Measurements from ENCODE around the gene CEP112.

CEP112 gene

DNA sequence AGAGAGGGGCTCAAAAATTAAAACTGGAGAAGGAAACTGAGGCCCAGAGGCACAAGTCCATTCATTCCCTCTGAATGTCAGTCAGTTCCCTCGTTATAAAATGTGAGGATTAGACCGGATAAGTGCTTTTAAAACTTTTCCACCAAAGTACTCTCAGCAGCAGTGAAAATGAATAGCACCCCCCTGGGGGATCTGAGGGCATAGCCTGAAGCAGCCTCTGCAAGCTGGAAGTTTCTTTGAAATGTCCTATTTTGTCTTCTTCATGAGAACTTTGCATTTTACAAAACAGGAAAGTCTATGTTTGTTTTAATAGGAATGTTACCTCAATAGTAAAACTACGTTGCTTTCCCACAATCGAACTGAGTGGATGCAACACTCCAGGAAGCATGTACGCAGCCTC, 273.0 kb downstream of the CEP112 start:
- no peak for DNase-seq

- no peak for DNase-seq
These were observed 273.4 kb downstream of the CEP112 start for GRCh38 chr17:65918500-65918899.

GRCh38 chr17:65917560-65917959, 274.4 kb downstream of the CEP112 start:
- DNase-seq: no peak

DNA sequence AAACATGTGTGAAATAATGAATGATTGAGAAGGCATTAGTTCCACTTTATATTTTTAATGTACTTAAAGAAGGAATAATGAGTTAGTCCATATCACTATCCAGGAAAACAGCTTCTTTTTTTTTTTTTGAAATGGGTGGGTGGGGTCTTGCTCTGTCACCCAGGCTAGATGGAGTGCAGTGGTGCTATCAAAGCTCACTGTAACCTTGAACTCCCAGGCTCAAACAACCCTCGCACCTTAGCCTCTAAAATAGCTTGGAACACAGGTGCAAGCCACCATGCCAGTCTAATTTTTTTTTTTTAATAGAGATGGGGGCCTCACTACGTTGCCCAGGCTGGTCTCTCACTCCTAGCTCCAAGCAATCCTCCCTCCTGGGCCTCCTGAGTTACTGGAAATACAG, 275.5 kb downstream of the CEP112 start:
- no peak for DNase-seq

GRCh38 chr17:65914784-65915342, 277.1 kb downstream of the CEP112 start:
- DNase-seq: no peak

- DNase-seq: no peak
These were observed 278.5 kb downstream of the CEP112 start for GRCh38 chr17:65913326-65913850.

- no peak for DNase-seq
These were observed 281.1 kb downstream of the CEP112 start for GRCh38 chr17:65910836-65911235.

GRCh38 chr17:65902831-65903522, 289.0 kb downstream of the CEP112 start:
- no peak for DNase-seq

- DNase-seq: no peak
These were observed 289.8 kb downstream of the CEP112 start for GRCh38 chr17:65902155-65902554.

DNA sequence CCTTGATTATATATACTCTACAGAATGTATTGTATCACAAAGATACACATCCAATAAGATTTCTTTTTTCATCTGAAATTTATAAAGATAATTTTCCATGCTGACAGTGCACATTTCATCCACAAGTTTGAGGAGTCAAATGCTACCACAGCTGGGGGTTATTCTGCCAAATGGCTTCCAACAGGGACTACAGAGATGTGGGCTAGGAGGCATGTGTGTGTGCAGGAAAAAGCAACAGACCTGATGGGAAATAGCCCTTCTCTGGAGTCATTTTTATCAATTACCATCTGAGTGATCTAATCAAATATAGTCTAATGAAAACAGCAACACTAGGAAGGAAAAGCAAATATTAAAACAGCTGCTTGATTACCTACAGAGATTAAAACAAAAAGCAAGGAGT, 290.5 kb downstream of the CEP112 start:
- no peak for DNase-seq

GRCh38 chr17:65900216-65900615, 291.7 kb downstream of the CEP112 start:
- DNase-seq: no peak

DNA sequence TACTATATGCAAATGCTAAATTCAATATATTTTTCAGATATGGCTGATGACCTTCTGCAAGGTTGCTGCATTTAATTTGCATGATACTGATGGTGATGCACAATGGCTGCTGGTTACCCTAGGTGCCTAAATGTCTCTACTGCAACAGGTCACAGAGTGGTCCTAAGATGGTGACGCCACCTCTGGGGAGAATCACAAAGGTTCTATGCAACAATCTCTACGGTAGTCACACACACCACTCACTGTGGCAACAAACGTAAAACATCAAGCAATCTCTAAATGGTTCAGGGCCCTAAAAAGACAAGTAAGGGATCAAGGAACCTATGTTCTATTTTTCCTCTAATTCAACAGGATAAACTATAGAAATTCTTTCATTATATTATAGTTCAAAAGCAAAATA, 293.3 kb downstream of the CEP112 start:
- no peak for DNase-seq

DNA sequence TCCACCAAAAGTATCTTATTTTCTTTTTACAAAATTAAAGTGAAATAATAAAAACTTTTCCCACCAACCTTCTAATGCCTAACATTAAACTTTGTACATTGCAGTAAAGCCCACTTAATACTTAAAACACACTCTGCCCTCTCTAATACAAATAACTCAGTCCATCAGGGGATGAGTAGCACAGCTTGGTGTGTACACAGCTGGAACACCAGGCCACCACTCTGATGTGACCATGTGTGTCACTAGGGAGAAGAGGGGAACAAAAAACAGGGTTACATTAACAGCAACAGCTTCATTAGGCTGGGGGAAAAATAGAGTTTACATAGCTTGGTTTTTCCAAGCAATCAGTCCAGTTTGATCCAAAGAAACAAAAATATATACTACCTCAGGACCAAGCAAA, 295.0 kb downstream of the CEP112 start:
- no peak for DNase-seq

GRCh38 chr17:65895969-65896368, 296.0 kb downstream of the CEP112 start:
- DNase-seq: no peak

GRCh38 chr17:65893692-65894279, 298.1 kb downstream of the CEP112 start:
- DNase-seq: no peak

- no peak for DNase-seq
These were observed 299.0 kb downstream of the CEP112 start for GRCh38 chr17:65892912-65893377.

GRCh38 chr17:65891231-65891735, 300.6 kb downstream of the CEP112 start:
- no peak for DNase-seq

GRCh38 chr17:65888649-65889048, 303.3 kb downstream of the CEP112 start:
- no peak for DNase-seq

GRCh38 chr17:65886315-65887245, 305.4 kb downstream of the CEP112 start:
- no peak for DNase-seq

DNA sequence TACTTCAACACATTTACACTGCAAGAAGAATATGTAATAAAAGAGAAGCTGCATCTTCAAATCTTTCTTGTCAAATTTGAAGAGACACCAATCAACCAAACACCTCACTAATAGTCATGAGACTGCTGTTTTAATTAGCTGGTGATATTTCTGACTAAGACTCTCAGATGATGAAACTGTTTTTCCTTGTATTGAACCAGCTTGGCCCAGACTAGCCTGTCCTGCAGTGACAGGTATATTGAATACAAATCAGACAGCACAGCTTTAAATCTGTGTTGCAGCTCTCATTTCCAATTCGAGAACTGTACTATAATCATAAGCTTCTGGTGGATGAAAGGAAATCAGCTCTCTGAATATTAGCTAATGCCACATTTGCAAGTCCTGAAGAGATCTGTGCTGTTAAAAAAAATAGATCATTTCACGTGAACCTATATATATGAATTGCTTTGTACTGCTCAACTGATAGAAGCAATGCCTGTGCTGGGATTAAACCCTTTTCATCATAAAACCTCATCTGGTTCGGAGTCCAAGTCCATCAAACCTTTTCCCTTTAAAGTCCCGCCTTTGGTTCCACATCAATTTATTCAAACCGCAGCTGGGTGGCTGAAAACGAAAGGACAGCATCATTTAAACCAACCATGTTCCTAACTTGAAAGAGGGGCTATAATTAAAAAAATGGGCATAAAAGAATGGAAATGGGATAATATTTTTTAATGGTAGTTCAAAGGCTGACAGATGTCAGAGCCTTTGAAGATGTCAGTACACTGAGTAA, 306.2 kb downstream of the CEP112 start:
- no peak for DNase-seq

DNA sequence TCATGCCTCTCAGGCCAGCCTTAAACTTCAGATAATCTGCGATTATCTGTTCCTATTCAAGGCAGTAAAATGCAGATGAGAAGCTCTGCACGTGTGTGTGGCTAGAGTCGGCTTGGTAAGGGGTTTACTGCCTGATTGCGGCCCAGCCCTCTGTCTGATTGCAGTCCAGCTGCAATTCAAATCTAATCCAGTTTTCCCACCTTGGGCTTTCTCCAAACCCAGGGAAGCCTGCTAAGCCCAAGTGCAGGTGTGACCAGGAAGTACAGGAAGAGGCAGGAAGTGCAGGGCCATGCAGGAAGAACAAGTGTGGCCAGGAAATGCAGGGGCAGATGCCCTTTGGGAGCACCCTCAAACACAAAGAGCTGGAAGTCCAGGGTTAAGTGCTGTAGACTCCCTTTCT, 314.9 kb downstream of the CEP112 start:
- no peak for DNase-seq

DNA sequence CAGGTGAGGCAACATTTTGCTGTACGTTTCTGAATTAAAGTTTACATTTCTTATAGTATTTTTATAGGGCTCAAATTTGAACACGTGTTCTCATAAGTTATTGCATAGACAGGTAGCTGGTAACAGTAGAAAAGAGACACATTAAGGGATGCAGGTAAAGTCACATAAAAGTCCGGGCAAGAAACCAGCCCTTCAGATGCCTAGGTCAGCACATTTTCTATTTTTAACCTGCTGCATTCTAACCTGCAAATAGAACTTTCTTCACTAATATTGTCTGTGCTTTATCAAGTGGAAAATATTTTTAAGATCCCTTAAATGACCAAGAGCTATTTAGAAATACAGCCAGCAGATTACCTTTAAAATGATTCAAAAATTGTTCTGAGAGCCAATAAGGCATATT, 323.1 kb downstream of the CEP112 start:
- no peak for DNase-seq

Data from NCI-H1436 treated with DMSO at 0.1 percent for 48 hours (cell line).